ENCODE data around the gene FOXP1. TPM values are rescaled to one million over a fixed set of nuclear protein-coding genes. Genes with fewer than 3 reads are reported as not detected.
A peak's percentile ranks its signal among the peaks of the same experiment; 100 is the strongest.

Gene FOXP1
- total RNA-seq, 1 donor: 195 TPM

GRCh38 chr3:71536376-71536965 lies 47.1 kb downstream of the FOXP1 start:
- Histone ChIP-seq H3K4me2 (ENCODE audit: insufficient read depth, low read length) (peak overlapping the region; percentile 80), H4K20me1 (ENCODE audit: insufficient read depth, low read length) (no peaks in the 10 kb centered on the region), H2AFZ (ENCODE audit: low read length) (no peak overlapping the region), H3K4me3 (ENCODE audit: insufficient read depth, low read length) (peak overlapping the region; percentile 49), H3K4me1 (ENCODE audit: insufficient read depth, low read length) (peaks cover 51% of the 10 kb centered on the region), H3K9me3 (ENCODE audit: low read depth, low read length) (no peaks in the 10 kb centered on the region), H3K79me2 (ENCODE audit: insufficient read depth, low read length) (peaks cover 69% of the 10 kb centered on the region), H3K36me3 (ENCODE audit: insufficient read depth, low read length) (no peaks in the 10 kb centered on the region), H3K27ac (ENCODE audit: low read depth, low read length) (peak overlapping the region; percentile 95), H3K27me3 (ENCODE audit: insufficient read depth, low read length) (no peaks in the 10 kb centered on the region)
- DNase-seq (ENCODE audit: insufficient read length, low spot score, missing footprints): peak; percentile 82
- TF ChIP-seq, protein P1, sequence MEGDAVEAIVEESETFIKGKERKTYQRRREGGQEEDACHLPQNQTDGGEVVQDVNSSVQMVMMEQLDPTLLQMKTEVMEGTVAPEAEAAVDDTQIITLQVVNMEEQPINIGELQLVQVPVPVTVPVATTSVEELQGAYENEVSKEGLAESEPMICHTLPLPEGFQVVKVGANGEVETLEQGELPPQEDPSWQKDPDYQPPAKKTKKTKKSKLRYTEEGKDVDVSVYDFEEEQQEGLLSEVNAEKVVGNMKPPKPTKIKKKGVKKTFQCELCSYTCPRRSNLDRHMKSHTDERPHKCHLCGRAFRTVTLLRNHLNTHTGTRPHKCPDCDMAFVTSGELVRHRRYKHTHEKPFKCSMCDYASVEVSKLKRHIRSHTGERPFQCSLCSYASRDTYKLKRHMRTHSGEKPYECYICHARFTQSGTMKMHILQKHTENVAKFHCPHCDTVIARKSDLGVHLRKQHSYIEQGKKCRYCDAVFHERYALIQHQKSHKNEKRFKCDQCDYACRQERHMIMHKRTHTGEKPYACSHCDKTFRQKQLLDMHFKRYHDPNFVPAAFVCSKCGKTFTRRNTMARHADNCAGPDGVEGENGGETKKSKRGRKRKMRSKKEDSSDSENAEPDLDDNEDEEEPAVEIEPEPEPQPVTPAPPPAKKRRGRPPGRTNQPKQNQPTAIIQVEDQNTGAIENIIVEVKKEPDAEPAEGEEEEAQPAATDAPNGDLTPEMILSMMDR (IDR thresholded peaks at IDR 0.05; ENCODE audit: extremely low read depth, low read depth, low read length): no peak

DNA sequence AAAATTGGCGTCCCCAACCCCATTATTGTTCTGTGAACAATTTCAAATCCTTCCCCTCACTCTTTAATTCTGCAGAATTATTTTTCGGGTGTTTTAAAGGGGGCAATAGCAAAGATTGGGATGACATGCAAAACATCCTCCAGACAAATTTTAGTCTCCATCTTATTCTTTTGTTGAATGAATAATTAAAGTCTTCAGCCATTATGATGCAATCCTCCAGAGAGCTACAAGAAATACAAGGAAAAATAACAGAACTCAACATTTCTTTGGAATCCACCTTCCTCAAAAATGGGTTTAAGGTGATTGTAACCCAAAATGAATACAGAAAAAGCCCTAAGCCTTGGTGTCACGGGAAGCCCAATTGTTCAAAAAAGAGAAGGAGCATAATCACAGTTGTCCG lies 49.9 kb downstream of the FOXP1 start:
- TF ChIP-seq, protein P1 (IDR thresholded peaks at IDR 0.05; ENCODE audit: extremely low read depth, low read depth, low read length): no peak

GRCh38 chr3:71532639-71533395 lies 50.7 kb downstream of the FOXP1 start:
- no peak overlapping the region for H3K27ac ChIP-seq (ENCODE audit: low read depth, low read length)
- TF ChIP-seq, protein P1 (IDR thresholded peaks at IDR 0.05; ENCODE audit: extremely low read depth, low read depth, low read length): no peak
- peaks cover 35% of the 10 kb centered on the region for H3K4me1 ChIP-seq (ENCODE audit: insufficient read depth, low read length)
- no peak overlapping the region for H2AFZ ChIP-seq (ENCODE audit: low read length)
- no peaks in the 10 kb centered on the region for H3K27me3 ChIP-seq (ENCODE audit: insufficient read depth, low read length)
- H3K79me2 ChIP-seq (ENCODE audit: insufficient read depth, low read length): peaks cover 59% of the 10 kb centered on the region
- no peaks in the 10 kb centered on the region for H4K20me1 ChIP-seq (ENCODE audit: insufficient read depth, low read length)
- H3K9me3 ChIP-seq (ENCODE audit: low read depth, low read length): no peaks in the 10 kb centered on the region
- no peak overlapping the region for H3K4me2 ChIP-seq (ENCODE audit: insufficient read depth, low read length)
- no peak overlapping the region for H3K4me3 ChIP-seq (ENCODE audit: insufficient read depth, low read length)
- no peaks in the 10 kb centered on the region for H3K36me3 ChIP-seq (ENCODE audit: insufficient read depth, low read length)
- no peak for DNase-seq (ENCODE audit: insufficient read length, low spot score, missing footprints)

More for the DNA sequence above, 49.9 kb downstream of the FOXP1 start:
- no peak overlapping the region for H3K4me3 ChIP-seq (ENCODE audit: insufficient read depth, low read length)
- H4K20me1 ChIP-seq (ENCODE audit: insufficient read depth, low read length): no peaks in the 10 kb centered on the region
- H3K27ac ChIP-seq (ENCODE audit: low read depth, low read length): no peak overlapping the region
- no peak for DNase-seq (ENCODE audit: insufficient read length, low spot score, missing footprints)
- peaks cover 63% of the 10 kb centered on the region for H3K79me2 ChIP-seq (ENCODE audit: insufficient read depth, low read length)
- no peaks in the 10 kb centered on the region for H3K9me3 ChIP-seq (ENCODE audit: low read depth, low read length)
- H2AFZ ChIP-seq (ENCODE audit: low read length): no peak overlapping the region
- no peaks in the 10 kb centered on the region for H3K27me3 ChIP-seq (ENCODE audit: insufficient read depth, low read length)
- H3K36me3 ChIP-seq (ENCODE audit: insufficient read depth, low read length): no peaks in the 10 kb centered on the region
- peaks cover 43% of the 10 kb centered on the region for H3K4me1 ChIP-seq (ENCODE audit: insufficient read depth, low read length)
- H3K4me2 ChIP-seq (ENCODE audit: insufficient read depth, low read length): no peak overlapping the region

- Histone ChIP-seq H3K27me3 (ENCODE audit: insufficient read depth, low read length) (no peaks in the 10 kb centered on the region), H3K4me2 (ENCODE audit: insufficient read depth, low read length) (no peak overlapping the region), H3K4me3 (ENCODE audit: insufficient read depth, low read length) (no peak overlapping the region), H3K4me1 (ENCODE audit: insufficient read depth, low read length) (peaks cover 17% of the 10 kb centered on the region), H2AFZ (ENCODE audit: low read length) (no peak overlapping the region), H3K27ac (ENCODE audit: low read depth, low read length) (no peak overlapping the region), H3K36me3 (ENCODE audit: insufficient read depth, low read length) (no peaks in the 10 kb centered on the region), H3K79me2 (ENCODE audit: insufficient read depth, low read length) (peaks cover 72% of the 10 kb centered on the region), H3K9me3 (ENCODE audit: low read depth, low read length) (no peaks in the 10 kb centered on the region), H4K20me1 (ENCODE audit: insufficient read depth, low read length) (no peaks in the 10 kb centered on the region)
- DNase-seq (ENCODE audit: insufficient read length, low spot score, missing footprints): no peak
- TF ChIP-seq, protein P1 (IDR thresholded peaks at IDR 0.05; ENCODE audit: extremely low read depth, low read depth, low read length): no peak
Observed at GRCh38 chr3:71530903-71531530, 52.5 kb downstream of the FOXP1 start.
